K562 (cell line): Measurements from ENCODE around the gene B4GALNT2. TPM values are rescaled to one million over a fixed set of nuclear protein-coding genes. Genes with fewer than 3 reads are reported as not detected.
"Not testable (repeated sequence)": the region's sequence is repeated elsewhere in the genome, so short reads cannot be mapped to it uniquely, and the experiment has no call there.

Experiments
- ATAC-seq: fragments of 200-7000 bp; cut with Tn5 transposase; 3 replicates; pipeline ENCODE4 v1.9.1; 2020; ENCODE audit warnings: moderate library complexity
- BruUV-seq: library from RNA; stranded (reverse); fragments of 400-500 nt; replicated peaks from 2 replicates; lab custom pipeline; 2021; lab: Mats Ljungman, UMichigan
- CTCF ChIA-PET: fragments of 300-600 bp; formaldehyde crosslinking; extraction: SDS; loops from one replicate; lab custom pipeline; 2021; ENCODE audit warnings: low intra/inter-chr PET ratio; lab: Yijun Ruan, JAX
- POLR2A ChIA-PET: fragments of 300-600, 350-650 bp; sonication (Branson Sonifier 250); formaldehyde crosslinking; extraction: SDS; loops from one replicate; lab custom pipeline; 2021; ENCODE audit warnings: antibody characterized with exemption, inconsistent platforms; lab: Yijun Ruan, JAX
- DNase-seq, 4 experiments: peaks; one replicate each; pipeline versions ENCODE4 v3.0.0 to v3.0.0-alpha.2; 2011 to 2018; ENCODE audit warnings: low spot score in 3 of 4, mixed read lengths in 3 of 4; ENCODE audit errors: extremely low read depth in 1 of 4
- FAIRE-seq: peaks from 2 replicates; lab custom pipeline; 2011; peaks lifted over from hg19 to GRCh38; lab: Jason Lieb, UNC
- H2AFZ ChIP-seq: 2 replicates; pipeline ENCODE4 v1.6.0; 2011; ENCODE audit warnings: low read depth, low read length, control low read depth, inconsistent platforms
- H3K27ac ChIP-seq: fragments of 200-600 bp; 3 replicates; pipeline ENCODE4 v1.8.0; 2011; ENCODE audit warnings: low read depth, mild to moderate bottlenecking, control low read depth, inconsistent platforms, low read length, moderate library complexity, mixed read lengths; ENCODE audit errors: extremely low read depth
- H3K27me3 ChIP-seq, 2 experiments: fragments of 300-600 bp in 1 of 2; 2 replicates in 1 of 2; 3 replicates in 1 of 2; pipeline versions ENCODE4 v1.6.0 to v1.8.0; 2011; ENCODE audit warnings: inconsistent platforms in 2 of 2, low read length in 2 of 2, mild to moderate bottlenecking in 1 of 2, mixed read lengths in 1 of 2, moderate library complexity in 1 of 2; ENCODE audit not compliant: control insufficient read depth in 2 of 2, insufficient read depth in 2 of 2
- H3K36me3 ChIP-seq: fragments of 300-600 bp; 3 replicates; pipeline ENCODE4 v1.8.0; 2011; ENCODE audit warnings: mild to moderate bottlenecking, low read length, inconsistent platforms; ENCODE audit not compliant: control insufficient read depth, insufficient read depth
- H3K4me1 ChIP-seq, 2 experiments: fragments of 200-600 bp in 1 of 2; replicated peaks in 1 of 2; 2 replicates in 1 of 2; 3 replicates in 1 of 2; pipeline versions ENCODE4 v1.5.1 to v1.8.0; 2011; ENCODE audit warnings: inconsistent platforms in 2 of 2, low read length in 2 of 2, mild to moderate bottlenecking in 1 of 2, mixed read lengths in 1 of 2, moderate library complexity in 1 of 2; ENCODE audit not compliant: control insufficient read depth in 2 of 2, insufficient read depth in 2 of 2
- H3K4me2 ChIP-seq: 2 replicates; pipeline ENCODE4 v1.6.1; 2011; ENCODE audit warnings: low read length, control low read depth, inconsistent platforms, mixed read lengths; ENCODE audit not compliant: insufficient read depth
- H3K4me3 ChIP-seq: fragments of 200-600 bp; sonication (generic), shearing (Covaris generic); 2 replicates; pipeline ENCODE4 v1.5.1; 2016; ENCODE audit warnings: control low read depth, inconsistent platforms
- H3K79me2 ChIP-seq: fragments of 200-600 bp; 3 replicates; pipeline ENCODE4 v1.8.0; 2011; ENCODE audit warnings: low read length, inconsistent platforms; ENCODE audit not compliant: control insufficient read depth, insufficient read depth
- H3K9ac ChIP-seq, 2 experiments: 2 replicates each; pipeline versions ENCODE4 v1.6.0 to v1.6.1; 2011; ENCODE audit warnings: low read depth in 2 of 2, low read length in 2 of 2, control low read depth in 1 of 2, inconsistent platforms in 1 of 2, mild to moderate bottlenecking in 1 of 2, mixed read lengths in 1 of 2; ENCODE audit not compliant: insufficient read depth in 1 of 2
- H3K9me1 ChIP-seq: one replicate; pipeline ENCODE4 v1.6.0; 2011; ENCODE audit warnings: inconsistent platforms, mild to moderate bottlenecking, low read length, moderate library complexity; ENCODE audit not compliant: control insufficient read depth, insufficient read depth
- H3K9me3 ChIP-seq: replicated peaks from 2 replicates; pipeline ENCODE4 v1.5.1; 2011; ENCODE audit warnings: low read depth, low read length, inconsistent platforms; ENCODE audit not compliant: control insufficient read depth, insufficient read depth
- H4K20me1 ChIP-seq: replicated peaks from 2 replicates; pipeline ENCODE4 v1.6.1; 2011; ENCODE audit warnings: low read length, inconsistent platforms, mixed read lengths; ENCODE audit not compliant: control insufficient read depth, insufficient read depth
- CBX5 ChIP-seq: IDR thresholded peaks from 2 replicates; pipeline ENCODE4 v1.6.1; 2014; ENCODE audit warnings: low read depth, borderline replicate concordance
- DEAF1 ChIP-seq: fragments of 450-650 bp; formaldehyde crosslinking; IDR thresholded peaks from 2 replicates; pipeline ENCODE4 v1.4.0; 2020; ENCODE audit warnings: mild to moderate bottlenecking, moderate library complexity
- FUS ChIP-seq: fragments of 200-400 bp; formaldehyde crosslinking; optimal IDR thresholded peaks from 2 replicates; pipeline ENCODE3; 2017; ENCODE audit warnings: low read depth, low read length
- KLF6 ChIP-seq: fragments of 250-450 bp; sonication (Bioruptor Pico); IDR thresholded peaks from 2 replicates; pipeline ENCODE4 v1.4.0; 2020; ENCODE audit warnings: mild to moderate bottlenecking, moderate library complexity, borderline replicate concordance
- LARP7 ChIP-seq: fragments of 450-650 bp; IDR thresholded peaks from 2 replicates; pipeline ENCODE4 v1.6.1; 2016
- MAZ ChIP-seq, 2 experiments: fragments of 450-650 bp in 1 of 2; sonication (generic) in 1 of 2; formaldehyde crosslinking; IDR thresholded peaks in 1 of 2; conservative IDR thresholded peaks in 1 of 2; 2 replicates each; pipeline versions ENCODE4 v1.4.0 to v1.5.0; 2020; ENCODE audit warnings: mild to moderate bottlenecking in 1 of 2, missing genetic modification reagents in 1 of 2
- PTBP1 ChIP-seq: fragments of 200-400 bp; formaldehyde crosslinking; IDR thresholded peaks from 2 replicates; pipeline ENCODE4 v1.6.1; 2017; ENCODE audit warnings: low read depth, low read length
- RAD21 ChIP-seq, 2 experiments: fragments of 250-450 bp in 1 of 2; fragments of 450-650 bp in 1 of 2; sonication (Bioruptor Pico) in 1 of 2; formaldehyde crosslinking in 1 of 2; IDR thresholded peaks in 1 of 2; conservative IDR thresholded peaks in 1 of 2; 2 replicates each; pipeline versions ENCODE4 v1.4.0 to v1.8.0; 2020 to 2022; ENCODE audit warnings: mild to moderate bottlenecking in 2 of 2, moderate library complexity in 1 of 2
- SMC3 ChIP-seq: conservative IDR thresholded peaks from 2 replicates; pipeline ENCODE4 v1.6.1; 2011; ENCODE audit warnings: low read depth, low read length, improper control_type of control experiment; ENCODE audit not compliant: insufficient read depth
- TAF15 ChIP-seq: fragments of 200-400 bp; formaldehyde crosslinking; IDR thresholded peaks from 2 replicates; pipeline ENCODE4 v1.6.1; 2017; ENCODE audit warnings: mild to moderate bottlenecking, low read depth, low read length, moderate library complexity
- THRAP3 ChIP-seq: fragments of 450-650 bp; IDR thresholded peaks from 2 replicates; pipeline ENCODE4 v1.6.1; 2016; ENCODE audit warnings: mild to moderate bottlenecking, inconsistent platforms, borderline replicate concordance
- TRIM28 ChIP-seq: fragments of 450-650 bp; IDR thresholded peaks from 2 replicates; pipeline ENCODE4 v1.6.1; 2017
- TSC22D4 ChIP-seq: fragments of 450-650 bp; IDR thresholded peaks from 2 replicates; pipeline ENCODE4 v1.6.1; 2016; ENCODE audit warnings: missing genetic modification characterization, missing biosample characterization, control low read depth
- XRCC3 ChIP-seq: fragments of 450-650 bp; IDR thresholded peaks from 2 replicates; pipeline ENCODE4 v1.6.1; 2017; ENCODE audit warnings: mild to moderate bottlenecking, moderate library complexity
- ZBTB17 ChIP-seq: fragments of 450-650 bp; formaldehyde crosslinking; IDR thresholded peaks from 2 replicates; pipeline ENCODE4 v1.4.0; 2020; ENCODE audit warnings: mild to moderate bottlenecking
- WGBS: fragments of 100-300 bp; shearing (Covaris generic); methylation state at CpG from one replicate; pipeline ENCODE4 v1.1.6; 2016; ENCODE audit warnings: low coverage, mixed read lengths; ENCODE audit not compliant: insufficient coverage; ENCODE audit errors: missing lambda C conversion rate; 5-methylcytosine and 5-hydroxymethylcytosine counted together
- in situ Hi-C: fragments of 300-500 bp; cut with MboI; formaldehyde crosslinking; loops from 4 replicates; pipeline ENCODE4 v1.15.0; 2018; ENCODE audit warnings: inconsistent platforms, mixed read lengths
- intact Hi-C: fragments of 100-400 bp; cut with micrococcal nuclease; formaldehyde crosslinking; loops from 2 replicates; pipeline ENCODE4 v1.14.2; 2022
- polyA plus RNA-seq, 8 experiments: library from polyadenylated mRNA; depleted of rRNA in 4 of 8; stranded (reverse) in 5 of 8; unstranded in 3 of 8; fragments of >200 nt; fragmentation: Nextera tagmentation in 2 of 8; fragmentation: Illumina TruSeq in 1 of 8; extraction: Ambion mirVana in 2 of 8; extraction: Trizol in 1 of 8; gene quantifications; 2 replicates each; pipeline versions ENCODE4 v1.2.1 to v1.2.3, GENCODE V29; 2011 to 2014; ENCODE audit warnings: inconsistent platforms in 1 of 8, missing spikeins in 1 of 8
- total RNA-seq, 7 experiments: library from RNA; depleted of rRNA in 6 of 7; stranded (reverse); fragments of >200 nt in 6 of 7; fragmentation: Illumina TruSeq in 2 of 7; extraction: Trizol in 2 of 7; gene quantifications; 2 replicates each; pipeline versions ENCODE4 v1.2.1 to v1.2.3, GENCODE V29; 2011 to 2021; ENCODE audit warnings: low replicate concordance in 1 of 7

The B4GALNT2 gene
- total and polyA plus RNA-seq, 9 of the 15 experiments (the other 6 are each of a cell fraction or from before 2014, with no cell fraction given), result not detected

- POLR2A ChIA-PET, result interaction anchor here (0.6 to 1.0 kb wide), 2 partner anchors 15 to 58 kb away, joined by 3 read pairs; no protein-coding TSS in a partner anchor
- BruUV-seq, H2AFZ ChIP-seq, H3K4me2 ChIP-seq, FAIRE-seq, H3K79me2 ChIP-seq, intact Hi-C loops, H3K27ac ChIP-seq, H3K4me3 ChIP-seq, H3K9me3 ChIP-seq, H4K20me1 ChIP-seq, in situ Hi-C loops, DNase-seq, H3K36me3 ChIP-seq, CTCF ChIA-PET, H3K9ac ChIP-seq, H3K9me1 ChIP-seq, H3K4me1 ChIP-seq, ATAC-seq, H3K27me3 ChIP-seq: not testable (repeated sequence)
- WGBS, result 2% methylated on average over 11 of the region's 11 CpGs
- TF ChIP-seq TRIM28, result 0 out of 2 replicates have a peak, but pooled peaks have one; percentile 30
These were observed 43.4 kb downstream of the B4GALNT2 start for GRCh38 chr17:49175978-49176377.

- H3K9me3 ChIP-seq, result peaks cover 5% of the 10 kb centered on the region
- no peaks in the 10 kb centered on the region for H4K20me1 ChIP-seq
- BruUV-seq, result no TSS peak
- no peaks in the 10 kb centered on the region for H3K79me2 ChIP-seq
- WGBS, result 0% methylated on average over 5 of the region's 5 CpGs
- DNase-seq, result peak; percentile 74 to 78 (median 76)
- peak; percentile 87 for ATAC-seq
- no peak overlapping the region for H3K9ac ChIP-seq
- no peak overlapping the region for H3K4me3 ChIP-seq
- H2AFZ ChIP-seq, result no peak overlapping the region
- POLR2A ChIA-PET, result interaction anchor here (2.1 kb wide), 1 partner anchor 12 kb away, joined by 8 read pairs; no protein-coding TSS in a partner anchor
- no peak overlapping the region for H3K27ac ChIP-seq
- no peak overlapping the region for H3K4me2 ChIP-seq
- no peaks in the 10 kb centered on the region for H3K9me1 ChIP-seq
- CTCF ChIA-PET, result interaction anchor here (1.2 to 1.6 kb wide), 4 partner anchors 11 to 111 kb away, joined by 4 to 7 read pairs (median 6); no protein-coding TSS in a partner anchor
- no peaks in the 10 kb centered on the region for H3K27me3 ChIP-seq
- peak; percentile 92 for FAIRE-seq
- in situ Hi-C loops (no loop called here), intact Hi-C loops (loop anchor here (2.0 to 5.0 kb wide), 3 partner anchors 46 to 217 kb away; no protein-coding TSS in a partner anchor)
- no peaks in the 10 kb centered on the region; a peak in 1 of 5 replicates for H3K4me1 ChIP-seq
- H3K36me3 ChIP-seq, result no peaks in the 10 kb centered on the region
- TF ChIP-seq TSC22D4 (tag) (no peak), TAF15 (no peak), XRCC3 (no peak), RAD21 (CRISPR knock-in tag; conservative IDR thresholded peaks at IDR 0.05 in 1 of 2, IDR thresholded peaks at IDR 0.05 in 1 of 2) (peak; percentile 49 to 82), CBX5 (no peak), THRAP3 (no peak), ZBTB17 (no peak), MAZ (CRISPR knock-in tag; conservative IDR thresholded peaks at IDR 0.05 in 1 of 2, IDR thresholded peaks at IDR 0.05 in 1 of 2) (peak in 1 of 2 experiments; percentile 42; a peak in 1 of 4 replicates), PTBP1 (no peak), FUS (no peak), DEAF1 (CRISPR knock-in tag) (peak; percentile 41; the same call in 1 of the 2 replicates), LARP7 (no peak), KLF6 (CRISPR knock-in tag) (no peak), SMC3 (peak; percentile 62)
These were observed 47.7 kb downstream of the B4GALNT2 start for GRCh38 chr17:49180303-49180702.
